Uterus (tissue), 4 donors: ENCODE measurements around the gene TAPBP. TPM values are rescaled to one million over a fixed set of nuclear protein-coding genes. Genes with fewer than 3 reads are reported as not detected.
"Not testable (repeated sequence)": the region's sequence is repeated elsewhere in the genome, so short reads cannot be mapped to it uniquely, and the experiment has no call there.

Experiments used
- DNase-seq, 2 donors: peaks; one replicate each; pipeline ENCODE4 v3.0.0-alpha.2; 2019 to 2020
- H3K27ac ChIP-seq, 2 donors: fragments of 200-600 bp; sonication (generic); 1 replicate in 1 of 2; 2 replicates in 1 of 2; pipeline ENCODE4 v1.5.1; 2016 to 2018
- H3K27me3 ChIP-seq, 2 donors: fragments of 200-600 bp; sonication (generic); one replicate each; pipeline ENCODE4 v1.5.1; 2018 to 2019; ENCODE audit warnings: control low read depth in 1 of 2
- H3K36me3 ChIP-seq, 2 donors: fragments of 200-600 bp; sonication (generic); one replicate each; pipeline ENCODE4 v1.5.1; 2019; ENCODE audit warnings: control low read depth in 1 of 2
- H3K4me1 ChIP-seq, 2 donors: fragments of 200-600 bp; sonication (generic); one replicate each; pipeline ENCODE4 v1.5.1; 2018 to 2019; ENCODE audit warnings: control low read depth in 1 of 2
- H3K4me3 ChIP-seq, 2 donors: fragments of 200-600 bp; sonication (generic); 1 replicate in 1 of 2; 2 replicates in 1 of 2; pipeline ENCODE4 v1.5.1; 2018 to 2019; ENCODE audit warnings: mild to moderate bottlenecking in 1 of 2
- H3K9me3 ChIP-seq, 2 donors: fragments of 200-600 bp; sonication (generic); one replicate each; pipeline ENCODE4 v1.5.1; 2019; ENCODE audit warnings: control low read depth in 1 of 2
- CTCF ChIP-seq, 4 experiments: fragments of 200-600 bp in 2 of 4; fragments of 450-650 bp in 2 of 4; sonication (generic) in 2 of 4; IDR thresholded peaks; one replicate each; pipeline ENCODE4 v1.5.1; 2016 to 2019; ENCODE audit warnings: antibody characterized with exemption in 4 of 4, mild to moderate bottlenecking in 2 of 4, moderate library complexity in 1 of 4
- POLR2A ChIP-seq, 2 donors: fragments of 450-650 bp; IDR thresholded peaks; one replicate each; pipeline ENCODE4 v1.6.1; 2016; ENCODE audit warnings: antibody characterized with exemption in 2 of 2, mild to moderate bottlenecking in 1 of 2, moderate library complexity in 1 of 2
- intact Hi-C: fragments of 100-400 bp; cut with DNase I; formaldehyde crosslinking; loops from one replicate; pipeline ENCODE4 v1.15.1; 2023; ENCODE audit warnings: low total_unique reads
- total RNA-seq, 4 donors: library from RNA; depleted of rRNA in 3 of 4; stranded (reverse); fragments of >200 nt in 3 of 4; gene quantifications; one replicate each; pipeline versions ENCODE4 v1.1.0 to v1.2.4, GENCODE V29; 2014 to 2023
- donor health status: DM: yes; HTN: yes; CAD: no.

The TAPBP gene
- total RNA-seq, 4 donors from 2014 or later, result 17.6 to 83.9 (median 41.4) TPM

DNA sequence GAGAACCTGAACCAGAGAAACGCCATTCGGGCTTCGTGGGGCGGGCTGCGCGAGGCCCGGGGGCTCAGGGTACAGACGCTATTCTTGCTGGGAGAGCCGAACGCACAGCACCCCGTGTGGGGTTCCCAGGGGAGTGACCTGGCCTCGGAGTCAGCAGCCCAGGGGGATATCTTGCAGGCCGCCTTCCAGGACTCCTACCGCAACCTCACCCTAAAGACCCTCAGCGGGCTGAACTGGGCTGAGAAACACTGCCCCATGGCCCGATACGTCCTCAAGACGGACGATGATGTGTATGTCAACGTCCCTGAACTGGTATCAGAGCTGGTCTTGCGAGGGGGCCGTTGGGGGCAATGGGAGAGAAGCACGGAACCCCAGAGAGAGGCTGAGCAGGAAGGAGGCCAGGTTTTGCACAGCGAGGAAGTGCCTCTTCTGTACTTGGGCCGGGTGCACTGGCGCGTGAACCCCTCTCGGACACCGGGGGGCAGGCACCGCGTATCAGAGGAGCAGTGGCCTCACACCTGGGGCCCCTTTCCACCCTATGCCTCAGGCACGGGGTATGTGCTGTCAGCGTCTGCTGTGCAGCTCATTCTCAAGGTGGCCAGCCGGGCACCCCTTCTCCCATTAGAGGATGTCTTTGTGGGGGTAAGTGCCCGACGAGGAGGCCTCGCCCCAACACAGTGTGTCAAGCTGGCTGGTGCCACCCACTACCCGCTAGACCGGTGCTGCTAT lies 36.1 kb downstream of the TAPBP start:
- TF ChIP-seq CTCF (IDR thresholded peaks at IDR 0.05), result no peak
- TF ChIP-seq POLR2A (IDR thresholded peaks at IDR 0.05), result no peak
- H3K27me3 ChIP-seq, result no peaks in the 10 kb centered on the region
- no peaks in the 10 kb centered on the region for H3K36me3 ChIP-seq
- H3K27ac ChIP-seq, result peak overlapping the region; percentile 82 to 88
- H3K9me3 ChIP-seq, result no peaks in the 10 kb centered on the region
- peaks cover 3 to 5% of the 10 kb centered on the region in 2 donors for H3K4me1 ChIP-seq
- H3K4me3 ChIP-seq, result peak overlapping the region; percentile 45 to 49
- DNase-seq, result no peak
- intact Hi-C loops, result no loop called here

DNA sequence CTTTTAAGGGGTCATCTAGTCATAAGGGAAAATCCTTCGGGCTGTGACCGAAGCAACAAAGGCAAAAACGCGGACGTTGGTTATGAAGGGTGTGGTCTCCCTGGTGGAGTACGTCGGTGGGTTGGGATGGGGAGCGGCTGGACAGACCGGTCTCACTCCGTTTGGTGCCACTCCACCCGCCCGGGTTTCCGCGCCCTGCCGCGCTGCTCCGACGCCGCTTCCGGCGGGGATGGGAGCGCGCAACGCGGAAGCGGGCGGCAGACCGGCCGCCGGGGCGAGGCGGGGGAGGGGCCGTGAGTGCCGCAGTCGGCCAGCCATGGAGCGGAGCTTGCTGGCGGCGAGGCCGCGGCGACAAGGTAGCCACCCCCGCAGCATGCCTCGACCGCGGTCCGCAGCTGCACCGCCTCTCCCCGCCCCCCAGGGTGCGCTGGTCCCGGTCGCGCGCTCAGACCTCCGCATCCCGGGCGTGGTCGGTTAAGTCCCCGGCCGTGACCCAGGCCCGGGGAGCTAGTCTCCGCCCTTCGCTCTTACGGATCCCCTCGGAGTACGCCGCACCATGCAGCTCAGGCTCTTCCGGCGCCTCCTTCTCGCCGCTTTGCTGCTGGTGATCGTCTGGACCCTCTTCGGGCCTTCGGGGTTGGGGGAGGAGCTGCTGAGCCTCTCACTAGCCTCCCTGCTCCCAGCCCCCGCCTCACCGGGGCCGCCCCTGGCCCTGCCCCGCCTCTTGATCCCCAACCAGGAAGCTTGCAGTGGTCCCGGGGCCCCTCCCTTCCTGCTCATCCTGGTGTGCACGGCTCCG lies 36.8 kb downstream of the TAPBP start, which contains the start of gene B3GALT4:
Gene B3GALT4, plus strand, starts transcription at position 260 of the 799 bp plus-strand sequence. Its CDS starts 297 bp downstream, at position 557.
- DNase-seq, result peak; percentile 68 to 76
- no peaks in the 10 kb centered on the region for H3K9me3 ChIP-seq
- intact Hi-C loops, result no loop called here
- TF ChIP-seq CTCF (IDR thresholded peaks at IDR 0.05) (peak; percentile 26 to 79 (median 62)), POLR2A (IDR thresholded peaks at IDR 0.05) (peak in 1 of 2 donors; percentile 72)
- H3K27me3 ChIP-seq, result no peaks in the 10 kb centered on the region
- peak within 1 kb of the TSS; percentile 82 to 88 for H3K27ac ChIP-seq
- no peaks in the 10 kb centered on the region for H3K36me3 ChIP-seq
- peaks cover 5 to 7% of the 10 kb centered on the region in 2 donors for H3K4me1 ChIP-seq
- peak within 1 kb of the TSS; percentile 45 to 49 for H3K4me3 ChIP-seq

DNA sequence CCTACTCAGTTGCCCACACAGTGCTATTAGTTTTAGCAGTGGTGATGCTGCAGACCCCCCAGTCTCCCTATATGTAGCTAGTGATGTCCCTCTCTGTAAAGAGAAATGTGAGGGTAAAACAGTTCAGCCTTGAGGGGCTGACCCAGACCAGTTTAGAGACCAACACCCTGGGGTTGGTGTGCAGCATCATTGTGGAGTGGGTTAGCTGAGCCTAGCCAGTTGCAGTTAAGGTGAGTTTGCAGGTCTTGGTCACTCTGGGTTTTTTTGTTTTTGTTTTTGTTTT lies 37.4 kb downstream of the TAPBP start:
- Histone ChIP-seq H3K4me3 (peak overlapping the region; percentile 45 to 49), H3K9me3 (no peaks in the 10 kb centered on the region), H3K27me3 (no peaks in the 10 kb centered on the region), H3K36me3 (no peaks in the 10 kb centered on the region), H3K27ac (peak overlapping the region; percentile 82 to 88), H3K4me1 (peaks cover 5 to 7% of the 10 kb centered on the region in 2 donors)
- TF ChIP-seq POLR2A (IDR thresholded peaks at IDR 0.05) (no peak), CTCF (IDR thresholded peaks at IDR 0.05) (no peak)
- DNase-seq, result no peak
- intact Hi-C loops, result no loop called here

DNA sequence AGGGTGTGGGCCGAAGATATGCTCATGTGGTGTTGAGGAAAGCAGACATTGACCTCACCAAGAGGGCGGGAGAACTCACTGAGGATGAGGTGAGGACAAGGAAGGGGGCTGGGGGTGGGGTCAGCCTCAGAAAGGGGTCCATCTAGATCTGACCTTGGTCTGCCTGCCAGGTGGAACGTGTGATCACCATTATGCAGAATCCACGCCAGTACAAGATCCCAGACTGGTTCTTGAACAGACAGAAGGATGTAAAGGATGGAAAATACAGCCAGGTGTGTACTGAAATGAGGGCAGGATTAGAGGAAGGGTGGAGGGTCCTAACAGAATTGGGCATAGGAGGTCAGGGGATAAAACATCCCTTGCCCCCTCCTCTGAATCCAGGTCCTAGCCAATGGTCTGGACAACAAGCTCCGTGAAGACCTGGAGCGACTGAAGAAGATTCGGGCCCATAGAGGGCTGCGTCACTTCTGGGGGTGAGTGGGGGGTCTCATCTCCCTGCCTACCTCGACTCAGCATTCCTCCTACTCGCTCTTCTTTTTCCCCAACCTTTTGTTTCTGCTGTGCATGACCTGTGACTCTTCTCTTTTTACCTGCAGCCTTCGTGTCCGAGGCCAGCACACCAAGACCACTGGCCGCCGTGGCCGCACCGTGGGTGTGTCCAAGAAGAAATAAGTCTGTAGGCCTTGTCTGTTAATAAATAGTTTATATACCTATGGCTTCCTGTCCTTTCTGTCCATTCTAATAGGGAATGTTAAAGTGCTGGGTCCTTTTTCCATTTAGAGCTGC lies 37.9 kb downstream of the TAPBP start:
- intact Hi-C loops, DNase-seq, H3K27me3 ChIP-seq, H3K4me1 ChIP-seq, H3K36me3 ChIP-seq, H3K9me3 ChIP-seq: not testable (repeated sequence)
- Histone ChIP-seq H3K4me3 (peak overlapping the region in 1 of 2 donors; percentile 45), H3K27ac (peak overlapping the region; percentile 82 to 88)
